ENCODE data around the gene GRIK2.

GRIK2 gene

GRCh38 chr6:102022803-102023202, 629.3 kb downstream of the GRIK2 start:
- no peak overlapping the region for H3K4me3 ChIP-seq (ENCODE audit: low read depth, low read length)
- TF ChIP-seq CTCF (IDR thresholded peaks at IDR 0.05; ENCODE audit: low read depth, low read length) = no peak

- no peak for TF ChIP-seq CTCF (IDR thresholded peaks at IDR 0.05; ENCODE audit: low read depth, low read length)
- no peak overlapping the region for H3K4me3 ChIP-seq (ENCODE audit: low read depth, low read length)
Measured at GRCh38 chr6:102023977-102024657, 630.6 kb downstream of the GRIK2 start.

GRCh38 chr6:102026649-102027048, 633.1 kb downstream of the GRIK2 start:
- H3K4me3 ChIP-seq (ENCODE audit: low read depth, low read length) = no peak overlapping the region
- no peak for TF ChIP-seq CTCF (IDR thresholded peaks at IDR 0.05; ENCODE audit: low read depth, low read length)

- TF ChIP-seq CTCF (IDR thresholded peaks at IDR 0.05; ENCODE audit: low read depth, low read length) = no peak
- H3K4me3 ChIP-seq (ENCODE audit: low read depth, low read length) = no peak overlapping the region
Measured at GRCh38 chr6:102028176-102028575, 634.7 kb downstream of the GRIK2 start.

GRCh38 chr6:102038964-102039363, 645.5 kb downstream of the GRIK2 start:
- H3K4me3 ChIP-seq (ENCODE audit: low read depth, low read length) = no peak overlapping the region
- TF ChIP-seq CTCF (IDR thresholded peaks at IDR 0.05; ENCODE audit: low read depth, low read length) = no peak

GRCh38 chr6:102039441-102039840, 645.9 kb downstream of the GRIK2 start:
- H3K4me3 ChIP-seq (ENCODE audit: low read depth, low read length) = no peak overlapping the region
- no peak for TF ChIP-seq CTCF (IDR thresholded peaks at IDR 0.05; ENCODE audit: low read depth, low read length)

- H3K4me3 ChIP-seq (ENCODE audit: low read depth, low read length) = no peak overlapping the region
- no peak for TF ChIP-seq CTCF (IDR thresholded peaks at IDR 0.05; ENCODE audit: low read depth, low read length)
Measured at GRCh38 chr6:102051001-102051400, 657.5 kb downstream of the GRIK2 start.

Data from WI38 (cell line).